Prostate gland (tissue), 2 donors: ENCODE data around the gene TSHZ2. TPM values are rescaled to one million over a fixed set of nuclear protein-coding genes. Genes with fewer than 3 reads are reported as not detected.

Experiments
- DNase-seq: peaks from one replicate; pipeline ENCODE4 v3.0.0-alpha.2; 2019; ENCODE audit warnings: low spot score
- H3K27ac ChIP-seq, 2 donors: fragments of 200-600 bp; sonication (generic); 2 replicates each; pipeline ENCODE4 v1.5.1; 2017 to 2019
- H3K27me3 ChIP-seq: fragments of 200-600 bp; sonication (generic); replicated peaks from 2 replicates; pipeline ENCODE4 v1.5.1; 2019; ENCODE audit not compliant: insufficient read depth
- H3K36me3 ChIP-seq, 2 donors: fragments of 200-600 bp; sonication (generic); 1 replicate in 1 of 2; 2 replicates in 1 of 2; pipeline versions ENCODE4 v1.5.1 to v1.8.1; 2017 to 2019
- H3K4me1 ChIP-seq: fragments of 200-600 bp; sonication (generic); replicated peaks from 2 replicates; pipeline ENCODE4 v1.5.1; 2019
- H3K4me3 ChIP-seq, 2 donors: fragments of 200-600 bp; sonication (generic); 2 replicates each; pipeline ENCODE4 v1.5.1; 2017 to 2019
- H3K9me3 ChIP-seq: fragments of 200-600 bp; sonication (generic); 2 replicates; pipeline ENCODE4 v1.5.1; 2017
- POLR2A ChIP-seq: fragments of 450-650 bp; IDR thresholded peaks from one replicate; pipeline ENCODE4 v1.6.1; 2016; ENCODE audit warnings: antibody characterized with exemption, mild to moderate bottlenecking
- POLR2AphosphoS5 ChIP-seq: sonication (generic); formaldehyde crosslinking; IDR thresholded peaks from one replicate; pipeline ENCODE4 v1.6.1; 2017; ENCODE audit warnings: antibody characterized with exemption
- WGBS: methylation state at CpG from one replicate; pipeline ENCODE4 v1.1.5; 2018; 5-methylcytosine and 5-hydroxymethylcytosine counted together
- intact Hi-C: fragments of 100-400 bp; cut with DNase I; formaldehyde crosslinking; loops from one replicate; pipeline ENCODE4 v1.14.2; 2022
- total RNA-seq, 2 donors: library from RNA; depleted of rRNA; stranded (reverse); fragments of >200 nt; gene quantifications; one replicate each; pipeline ENCODE4 v1.1.0, GENCODE V29; 2016
- TF ChIP-seq, protein P1 (sequence below), 4 experiments: fragments of 200-600 bp in 2 of 4; fragments of 450-650 bp in 2 of 4; sonication (generic) in 2 of 4; IDR thresholded peaks; 1 replicate in 3 of 4; 2 replicates in 1 of 4; pipeline ENCODE4 v1.5.1; 2016 to 2019; ENCODE audit warnings: antibody characterized with exemption in 4 of 4, mild to moderate bottlenecking in 2 of 4, moderate library complexity in 2 of 4

TSHZ2 gene
- total RNA-seq, 2 donors from 2014 or later: 9.8 to 35.1 TPM

DNA sequence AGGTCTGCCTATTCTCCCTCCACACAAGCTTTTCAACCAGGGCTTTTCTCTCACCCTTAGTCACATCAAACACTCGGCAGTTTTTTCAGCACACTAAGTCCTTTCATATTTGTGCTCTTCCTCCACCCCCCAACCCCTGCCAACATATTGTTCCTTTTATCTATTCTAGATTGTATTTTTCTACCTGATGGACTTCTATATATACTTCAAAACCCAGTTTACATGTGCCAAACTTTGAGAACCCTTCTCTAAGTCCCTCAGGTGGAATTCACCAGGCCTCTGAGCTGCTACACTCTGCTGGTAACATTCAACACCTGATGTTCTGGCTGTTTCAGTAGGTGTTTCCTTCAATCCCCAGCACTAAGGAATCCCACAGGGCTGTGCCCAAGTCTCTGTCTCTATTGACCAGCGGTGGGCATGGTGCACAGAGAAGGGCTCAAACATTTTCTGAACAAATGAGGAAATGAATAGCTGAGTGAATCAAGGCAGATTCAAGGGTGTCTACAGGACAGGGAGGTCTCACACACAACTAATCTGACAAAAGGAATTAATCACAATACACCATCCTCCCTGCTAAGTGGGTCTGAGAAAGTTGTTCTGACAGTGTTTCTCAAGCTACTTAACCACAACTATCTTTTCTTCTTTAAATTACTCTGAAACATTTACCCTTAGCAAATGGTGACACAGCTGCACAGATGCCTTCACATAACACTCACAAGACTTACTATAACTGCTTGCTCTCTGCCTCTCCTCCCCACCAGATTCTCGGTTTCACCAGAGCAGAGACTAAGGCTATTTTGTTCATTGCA is 166.5 kb downstream of the TSHZ2 start:
- H3K27ac ChIP-seq: no peak overlapping the region
- H3K36me3 ChIP-seq: no peaks in the 10 kb centered on the region
- H3K27me3 ChIP-seq: no peaks in the 10 kb centered on the region
- H3K4me3 ChIP-seq: no peak overlapping the region
- no peak for DNase-seq
- TF ChIP-seq, protein P1, sequence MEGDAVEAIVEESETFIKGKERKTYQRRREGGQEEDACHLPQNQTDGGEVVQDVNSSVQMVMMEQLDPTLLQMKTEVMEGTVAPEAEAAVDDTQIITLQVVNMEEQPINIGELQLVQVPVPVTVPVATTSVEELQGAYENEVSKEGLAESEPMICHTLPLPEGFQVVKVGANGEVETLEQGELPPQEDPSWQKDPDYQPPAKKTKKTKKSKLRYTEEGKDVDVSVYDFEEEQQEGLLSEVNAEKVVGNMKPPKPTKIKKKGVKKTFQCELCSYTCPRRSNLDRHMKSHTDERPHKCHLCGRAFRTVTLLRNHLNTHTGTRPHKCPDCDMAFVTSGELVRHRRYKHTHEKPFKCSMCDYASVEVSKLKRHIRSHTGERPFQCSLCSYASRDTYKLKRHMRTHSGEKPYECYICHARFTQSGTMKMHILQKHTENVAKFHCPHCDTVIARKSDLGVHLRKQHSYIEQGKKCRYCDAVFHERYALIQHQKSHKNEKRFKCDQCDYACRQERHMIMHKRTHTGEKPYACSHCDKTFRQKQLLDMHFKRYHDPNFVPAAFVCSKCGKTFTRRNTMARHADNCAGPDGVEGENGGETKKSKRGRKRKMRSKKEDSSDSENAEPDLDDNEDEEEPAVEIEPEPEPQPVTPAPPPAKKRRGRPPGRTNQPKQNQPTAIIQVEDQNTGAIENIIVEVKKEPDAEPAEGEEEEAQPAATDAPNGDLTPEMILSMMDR (IDR thresholded peaks at IDR 0.05): no peak
- TF ChIP-seq POLR2AphosphoS5 (no peak), POLR2A (no peak)
- intact Hi-C loops: no loop called here
- no peaks in the 10 kb centered on the region for H3K4me1 ChIP-seq
- no peaks in the 10 kb centered on the region for H3K9me3 ChIP-seq
- WGBS: 89% methylated on average over 3 of the region's 3 CpGs

GRCh38 chr20:53141201-53142050 is 169.3 kb downstream of the TSHZ2 start:
- DNase-seq: no peak
- no peaks in the 10 kb centered on the region for H3K9me3 ChIP-seq
- no peak overlapping the region for H3K4me3 ChIP-seq
- no peaks in the 10 kb centered on the region for H3K27me3 ChIP-seq
- intact Hi-C loops: no loop called here
- H3K36me3 ChIP-seq: no peaks in the 10 kb centered on the region
- no peak overlapping the region for H3K27ac ChIP-seq
- H3K4me1 ChIP-seq: no peaks in the 10 kb centered on the region
- 69% methylated on average over 11 of the region's 11 CpGs for WGBS
- TF ChIP-seq, protein P1 (IDR thresholded peaks at IDR 0.05): no peak
- TF ChIP-seq POLR2AphosphoS5: no peak
- no peak for TF ChIP-seq POLR2A

- WGBS: 89% methylated on average over 13 of the region's 13 CpGs
- Histone ChIP-seq H3K36me3 (no peaks in the 10 kb centered on the region), H3K4me3 (no peak overlapping the region), H3K4me1 (no peaks in the 10 kb centered on the region), H3K27ac (no peak overlapping the region), H3K27me3 (no peaks in the 10 kb centered on the region), H3K9me3 (no peaks in the 10 kb centered on the region)
- TF ChIP-seq POLR2AphosphoS5: no peak
- TF ChIP-seq, protein P1 (IDR thresholded peaks at IDR 0.05): no peak
- no peak for TF ChIP-seq POLR2A
- no peak for DNase-seq
- intact Hi-C loops: no loop called here
Measured at GRCh38 chr20:53142225-53143127, 170.3 kb downstream of the TSHZ2 start.

- Histone ChIP-seq H3K9me3 (no peaks in the 10 kb centered on the region), H3K4me1 (no peaks in the 10 kb centered on the region), H3K36me3 (no peaks in the 10 kb centered on the region), H3K27ac (no peak overlapping the region), H3K27me3 (no peaks in the 10 kb centered on the region), H3K4me3 (no peak overlapping the region)
- WGBS: 87% methylated on average over 10 of the region's 10 CpGs
- no peak for DNase-seq
- intact Hi-C loops: no loop called here
- TF ChIP-seq POLR2AphosphoS5 (no peak), POLR2A (no peak)
- TF ChIP-seq, protein P1 (IDR thresholded peaks at IDR 0.05): no peak
Measured at GRCh38 chr20:53146201-53146891, 174.2 kb downstream of the TSHZ2 start.
